Gastrocnemius medialis (tissue), 4 donors: ENCODE measurements around the gene CPXM2.

Experiments used
- POLR2A ChIP-seq, 2 donors: fragments of 450-650 bp; IDR thresholded peaks; one replicate each; pipeline ENCODE4 v1.6.1; 2017; ENCODE audit warnings: antibody characterized with exemption in 2 of 2, mild to moderate bottlenecking in 2 of 2, moderate library complexity in 2 of 2
- TF ChIP-seq, protein P1 (sequence below), 5 experiments: fragments of 450-650 bp in 3 of 5; fragments of 200-600 bp in 2 of 5; sonication (generic) in 2 of 5; IDR thresholded peaks in 4 of 5; conservative IDR thresholded peaks in 1 of 5; 1 replicate in 4 of 5; 2 replicates in 1 of 5; pipeline ENCODE4 v1.5.1; 2016 to 2019; ENCODE audit warnings: antibody characterized with exemption in 5 of 5, mild to moderate bottlenecking in 3 of 5, moderate library complexity in 3 of 5

DNA sequence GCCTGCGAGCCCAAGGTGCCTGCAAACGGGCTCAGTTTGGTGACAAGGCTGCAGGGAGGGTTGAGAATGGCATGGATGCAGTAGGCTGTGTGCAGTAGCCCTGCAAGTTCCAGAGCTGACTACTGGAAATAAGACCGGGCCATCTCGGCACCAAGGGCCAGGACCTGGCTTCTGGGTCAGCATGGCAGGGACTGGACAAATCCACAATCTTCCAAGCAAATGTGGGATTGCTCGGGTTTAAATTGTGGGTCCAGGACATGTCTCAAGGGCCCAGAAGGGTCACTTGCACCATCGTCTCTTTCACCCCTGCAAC lies 147.4 kb downstream of the CPXM2 start:
- TF ChIP-seq POLR2A (IDR thresholded peaks at IDR 0.05) = no peak
- TF ChIP-seq, protein P1, sequence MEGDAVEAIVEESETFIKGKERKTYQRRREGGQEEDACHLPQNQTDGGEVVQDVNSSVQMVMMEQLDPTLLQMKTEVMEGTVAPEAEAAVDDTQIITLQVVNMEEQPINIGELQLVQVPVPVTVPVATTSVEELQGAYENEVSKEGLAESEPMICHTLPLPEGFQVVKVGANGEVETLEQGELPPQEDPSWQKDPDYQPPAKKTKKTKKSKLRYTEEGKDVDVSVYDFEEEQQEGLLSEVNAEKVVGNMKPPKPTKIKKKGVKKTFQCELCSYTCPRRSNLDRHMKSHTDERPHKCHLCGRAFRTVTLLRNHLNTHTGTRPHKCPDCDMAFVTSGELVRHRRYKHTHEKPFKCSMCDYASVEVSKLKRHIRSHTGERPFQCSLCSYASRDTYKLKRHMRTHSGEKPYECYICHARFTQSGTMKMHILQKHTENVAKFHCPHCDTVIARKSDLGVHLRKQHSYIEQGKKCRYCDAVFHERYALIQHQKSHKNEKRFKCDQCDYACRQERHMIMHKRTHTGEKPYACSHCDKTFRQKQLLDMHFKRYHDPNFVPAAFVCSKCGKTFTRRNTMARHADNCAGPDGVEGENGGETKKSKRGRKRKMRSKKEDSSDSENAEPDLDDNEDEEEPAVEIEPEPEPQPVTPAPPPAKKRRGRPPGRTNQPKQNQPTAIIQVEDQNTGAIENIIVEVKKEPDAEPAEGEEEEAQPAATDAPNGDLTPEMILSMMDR (IDR thresholded peaks at IDR 0.05 in 4 of 5, conservative IDR thresholded peaks at IDR 0.05 in 1 of 5) = no peak
